ENCODE results near the gene UBXN1.

DNA sequence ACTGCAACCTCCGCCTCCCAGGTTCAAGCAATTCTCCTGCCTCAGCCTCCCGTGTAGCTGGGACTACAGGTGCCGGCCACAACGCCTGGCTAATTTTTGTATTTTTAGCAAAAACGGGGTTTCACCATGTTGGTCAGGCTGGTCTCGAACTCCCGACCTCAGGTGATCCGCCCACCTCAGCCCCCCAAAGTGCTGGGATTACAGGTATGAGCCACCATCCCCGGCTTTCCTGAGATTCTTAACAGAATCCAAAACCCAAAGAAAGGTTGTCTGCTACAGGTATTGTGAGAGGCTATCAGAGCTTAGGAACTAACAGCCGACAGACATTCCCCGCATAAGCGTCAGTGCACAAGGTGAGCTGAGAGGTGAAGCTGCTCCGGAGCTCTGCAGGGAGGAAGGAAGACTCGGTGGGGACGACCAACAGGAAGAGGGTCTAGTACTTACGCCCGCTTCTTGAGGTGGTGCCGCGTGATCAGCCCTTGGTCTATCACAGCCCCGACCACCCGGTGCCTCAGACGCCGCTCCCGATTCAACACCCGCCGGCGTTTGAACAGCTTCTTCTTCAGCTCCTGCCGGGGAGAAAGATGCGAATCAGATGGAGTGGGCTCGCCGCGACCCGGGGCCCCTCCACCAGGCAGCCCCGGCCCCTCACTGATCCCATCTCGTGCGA lies 14.3 kb downstream of the UBXN1 start:
- TF ChIP-seq, protein P1, sequence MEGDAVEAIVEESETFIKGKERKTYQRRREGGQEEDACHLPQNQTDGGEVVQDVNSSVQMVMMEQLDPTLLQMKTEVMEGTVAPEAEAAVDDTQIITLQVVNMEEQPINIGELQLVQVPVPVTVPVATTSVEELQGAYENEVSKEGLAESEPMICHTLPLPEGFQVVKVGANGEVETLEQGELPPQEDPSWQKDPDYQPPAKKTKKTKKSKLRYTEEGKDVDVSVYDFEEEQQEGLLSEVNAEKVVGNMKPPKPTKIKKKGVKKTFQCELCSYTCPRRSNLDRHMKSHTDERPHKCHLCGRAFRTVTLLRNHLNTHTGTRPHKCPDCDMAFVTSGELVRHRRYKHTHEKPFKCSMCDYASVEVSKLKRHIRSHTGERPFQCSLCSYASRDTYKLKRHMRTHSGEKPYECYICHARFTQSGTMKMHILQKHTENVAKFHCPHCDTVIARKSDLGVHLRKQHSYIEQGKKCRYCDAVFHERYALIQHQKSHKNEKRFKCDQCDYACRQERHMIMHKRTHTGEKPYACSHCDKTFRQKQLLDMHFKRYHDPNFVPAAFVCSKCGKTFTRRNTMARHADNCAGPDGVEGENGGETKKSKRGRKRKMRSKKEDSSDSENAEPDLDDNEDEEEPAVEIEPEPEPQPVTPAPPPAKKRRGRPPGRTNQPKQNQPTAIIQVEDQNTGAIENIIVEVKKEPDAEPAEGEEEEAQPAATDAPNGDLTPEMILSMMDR (IDR thresholded peaks at IDR 0.05; ENCODE audit: insufficient read depth, low read length) = no peak
- TF ChIP-seq REST (IDR thresholded peaks at IDR 0.05; ENCODE audit: insufficient replicate concordance, low read depth) = no peak
